H9 (cell line): ENCODE results near the gene RAB1A. TPM values are rescaled to one million over a fixed set of nuclear protein-coding genes. Genes with fewer than 3 reads are reported as not detected.

Experiments used
- DNase-seq: peaks from one replicate; pipeline ENCODE4 v3.0.0-alpha.2; 2017
- H2AFZ ChIP-seq: one replicate; pipeline ENCODE4 v1.6.1; 2013; ENCODE audit warnings: mild to moderate bottlenecking, low read length, control low read depth, moderate library complexity
- H2AK5ac ChIP-seq: 2 replicates; pipeline ENCODE4 v1.6.1; 2013; ENCODE audit warnings: low read length, control low read depth, mixed read lengths; ENCODE audit not compliant: insufficient read length
- H2BK120ac ChIP-seq: one replicate; pipeline ENCODE4 v1.6.1; 2013; ENCODE audit warnings: low read depth, mild to moderate bottlenecking, low read length, control low read depth, inconsistent platforms; ENCODE audit not compliant: poor library complexity, severe bottlenecking
- H2BK12ac ChIP-seq: 2 replicates; pipeline ENCODE4 v1.6.1; 2013; ENCODE audit warnings: low read length, control low read depth, mixed read lengths, low read depth; ENCODE audit not compliant: insufficient read length
- H2BK15ac ChIP-seq: 2 replicates; pipeline ENCODE4 v1.6.1; 2013; ENCODE audit warnings: low read depth, low read length, control low read depth
- H2BK20ac ChIP-seq: one replicate; pipeline ENCODE4 v1.6.1; 2013; ENCODE audit warnings: low read depth, mild to moderate bottlenecking, low read length, control low read depth, inconsistent platforms; ENCODE audit not compliant: poor library complexity, severe bottlenecking
- H2BK5ac ChIP-seq: 2 replicates; pipeline ENCODE4 v1.6.1; 2013; ENCODE audit warnings: low read length, control low read depth, mixed read lengths; ENCODE audit not compliant: insufficient read length
- H3K14ac ChIP-seq: 2 replicates; pipeline ENCODE4 v1.6.1; 2013; ENCODE audit warnings: low read length, control low read depth; ENCODE audit not compliant: insufficient read depth
- H3K18ac ChIP-seq: 2 replicates; pipeline ENCODE4 v1.6.1; 2013; ENCODE audit warnings: low read depth, mild to moderate bottlenecking, mixed read lengths, low read length, control low read depth; ENCODE audit not compliant: insufficient read length
- H3K23ac ChIP-seq: 2 replicates; pipeline ENCODE4 v1.6.1; 2013; ENCODE audit warnings: low read length, control low read depth, mixed read lengths, low read depth; ENCODE audit not compliant: insufficient read length
- H3K23me2 ChIP-seq: 2 replicates; pipeline ENCODE4 v1.6.1; 2013; ENCODE audit warnings: low read depth, mild to moderate bottlenecking, mixed read lengths, low read length, control low read depth; ENCODE audit not compliant: insufficient read length, poor library complexity, severe bottlenecking
- H3K27ac ChIP-seq: 2 replicates; pipeline ENCODE4 v1.5.1; 2013; ENCODE audit warnings: low read length, control low read depth, mixed read lengths, low read depth; ENCODE audit not compliant: insufficient read length
- H3K27me3 ChIP-seq: 2 replicates; pipeline ENCODE4 v1.6.1; 2013; ENCODE audit warnings: low read length, control low read depth, inconsistent platforms; ENCODE audit not compliant: insufficient read depth
- H3K4ac ChIP-seq: 2 replicates; pipeline ENCODE4 v1.6.1; 2013; ENCODE audit warnings: low read depth, mild to moderate bottlenecking, control low read depth, inconsistent platforms, low read length, moderate library complexity
- H3K4me1 ChIP-seq: 2 replicates; pipeline ENCODE4 v1.6.1; 2013; ENCODE audit warnings: low read length, control low read depth, inconsistent platforms; ENCODE audit not compliant: insufficient read depth
- H3K4me2 ChIP-seq: 2 replicates; pipeline ENCODE4 v1.6.1; 2013; ENCODE audit warnings: low read length, control low read depth, mixed read lengths; ENCODE audit not compliant: insufficient read length, insufficient read depth
- H3K56ac ChIP-seq: 2 replicates; pipeline ENCODE4 v1.6.1; 2013; ENCODE audit warnings: low read depth, mild to moderate bottlenecking, mixed read lengths, low read length, control low read depth; ENCODE audit not compliant: insufficient read length
- H3K79me1 ChIP-seq: 2 replicates; pipeline ENCODE4 v1.6.1; 2013; ENCODE audit warnings: low read depth, mild to moderate bottlenecking, moderate library complexity, low read length, control low read depth, inconsistent platforms; ENCODE audit not compliant: insufficient read depth, poor library complexity, severe bottlenecking
- H3K79me2 ChIP-seq: 2 replicates; pipeline ENCODE4 v1.6.1; 2013; ENCODE audit warnings: low read length, control low read depth, inconsistent platforms; ENCODE audit not compliant: insufficient read depth
- H3K9ac ChIP-seq: 2 replicates; pipeline ENCODE4 v1.6.1; 2013; ENCODE audit warnings: low read length, control low read depth, mixed read lengths; ENCODE audit not compliant: insufficient read length; ENCODE audit errors: extremely low read depth
- H3K9me3 ChIP-seq: one replicate; pipeline ENCODE4 v1.6.1; 2013; ENCODE audit warnings: low read depth, low read length, inconsistent platforms; ENCODE audit not compliant: control insufficient read depth
- H3T11ph ChIP-seq: one replicate; pipeline ENCODE4 v1.6.1; 2013; ENCODE audit warnings: mild to moderate bottlenecking, low read length, control low read depth, inconsistent platforms
- H4K20me1 ChIP-seq: one replicate; pipeline ENCODE4 v1.6.1; 2013; ENCODE audit not compliant: control insufficient read depth, insufficient read length, insufficient read depth
- H4K5ac ChIP-seq: 2 replicates; pipeline ENCODE4 v1.6.1; 2013; ENCODE audit warnings: low read depth, mild to moderate bottlenecking, mixed read lengths, low read length, control low read depth; ENCODE audit not compliant: insufficient read length
- H4K8ac ChIP-seq: replicated peaks from 2 replicates; pipeline ENCODE4 v1.6.1; 2013; ENCODE audit warnings: low read length, control low read depth, mixed read lengths, low read depth; ENCODE audit not compliant: insufficient read length
- H4K91ac ChIP-seq: 2 replicates; pipeline ENCODE4 v1.6.1; 2013; ENCODE audit warnings: low read depth, mild to moderate bottlenecking, moderate library complexity, mixed read lengths, low read length, control low read depth; ENCODE audit not compliant: insufficient read length
- H3K27ac Mint-ChIP-seq, 3 experiments: 2 replicates in 2 of 3; 3 replicates in 1 of 3; pipeline ENCODE4 v1.8.0; 2020 to 2021; ENCODE audit warnings: mixed read lengths in 3 of 3, mild to moderate bottlenecking in 1 of 3, moderate library complexity in 1 of 3
- H3K27me3 Mint-ChIP-seq: 2 replicates; pipeline ENCODE4 v1.8.0; 2021; ENCODE audit warnings: low read depth, mild to moderate bottlenecking, moderate library complexity, mixed read lengths
- H3K36me3 Mint-ChIP-seq, 3 experiments: 2 replicates in 2 of 3; 3 replicates in 1 of 3; pipeline ENCODE4 v1.8.0; 2020 to 2021; ENCODE audit warnings: low read depth in 3 of 3, mixed read lengths in 3 of 3; ENCODE audit not compliant: insufficient read depth in 1 of 3
- H3K4me1 Mint-ChIP-seq, 2 experiments: 2 replicates each; pipeline ENCODE4 v1.8.0; 2020; ENCODE audit warnings: mixed read lengths in 2 of 2
- H3K4me3 Mint-ChIP-seq, 2 experiments: 2 replicates in 1 of 2; 3 replicates in 1 of 2; pipeline ENCODE4 v1.8.0; 2020 to 2021; ENCODE audit warnings: mild to moderate bottlenecking in 2 of 2, mixed read lengths in 2 of 2, moderate library complexity in 1 of 2
- H3K9me3 Mint-ChIP-seq, 2 experiments: 2 replicates in 1 of 2; 3 replicates in 1 of 2; pipeline ENCODE4 v1.8.0; 2020; ENCODE audit warnings: mild to moderate bottlenecking in 2 of 2, mixed read lengths in 2 of 2, moderate library complexity in 1 of 2
- total RNA-seq: library from RNA; stranded (reverse); gene quantifications from 2 replicates; pipeline ENCODE4 v1.2.1, GENCODE V29; 2021
- TF ChIP-seq, protein P1 (sequence below): fragments of 200-600 bp; sonication (generic); conservative IDR thresholded peaks from 3 replicates; pipeline ENCODE4 v1.8.0; 2021; ENCODE audit warnings: antibody characterized with exemption, mild to moderate bottlenecking

The RAB1A gene
- total RNA-seq, 1 experiment from 2014 or later, result 112 TPM

GRCh38 chr2:65114921-65115320 is 15.0 kb downstream of the RAB1A start:
- Histone ChIP-seq H2BK20ac (no peak overlapping the region), H3K79me1 (peaks cover 9% of the 10 kb centered on the region), H4K20me1 (no peaks in the 10 kb centered on the region), H3K4me1 (no peaks in the 10 kb centered on the region), H3K14ac (no peak overlapping the region), H4K5ac (no peak overlapping the region), H3K27me3 (no peaks in the 10 kb centered on the region), H3K27ac (no peak overlapping the region), H2BK12ac (no peak overlapping the region), H3K9ac (no peak overlapping the region), H2BK5ac (no peak overlapping the region), H3K4me2 (no peak overlapping the region), H3K79me2 (peaks cover 22% of the 10 kb centered on the region), H3K9me3 (no peaks in the 10 kb centered on the region), H4K8ac (no peak overlapping the region), H2AFZ (no peak overlapping the region), H3K23ac (no peak overlapping the region), H2BK120ac (no peak overlapping the region), H3K4ac (no peak overlapping the region), H3K56ac (no peak overlapping the region), H2BK15ac (no peak overlapping the region), H3T11ph (no peak overlapping the region), H4K91ac (no peak overlapping the region), H3K23me2 (no peaks in the 10 kb centered on the region), H2AK5ac (no peak overlapping the region), H3K18ac (no peak overlapping the region)
- no peaks in the 10 kb centered on the region for H3K9me3 Mint-ChIP-seq
- no peaks in the 10 kb centered on the region for H3K27me3 Mint-ChIP-seq
- TF ChIP-seq, protein P1, sequence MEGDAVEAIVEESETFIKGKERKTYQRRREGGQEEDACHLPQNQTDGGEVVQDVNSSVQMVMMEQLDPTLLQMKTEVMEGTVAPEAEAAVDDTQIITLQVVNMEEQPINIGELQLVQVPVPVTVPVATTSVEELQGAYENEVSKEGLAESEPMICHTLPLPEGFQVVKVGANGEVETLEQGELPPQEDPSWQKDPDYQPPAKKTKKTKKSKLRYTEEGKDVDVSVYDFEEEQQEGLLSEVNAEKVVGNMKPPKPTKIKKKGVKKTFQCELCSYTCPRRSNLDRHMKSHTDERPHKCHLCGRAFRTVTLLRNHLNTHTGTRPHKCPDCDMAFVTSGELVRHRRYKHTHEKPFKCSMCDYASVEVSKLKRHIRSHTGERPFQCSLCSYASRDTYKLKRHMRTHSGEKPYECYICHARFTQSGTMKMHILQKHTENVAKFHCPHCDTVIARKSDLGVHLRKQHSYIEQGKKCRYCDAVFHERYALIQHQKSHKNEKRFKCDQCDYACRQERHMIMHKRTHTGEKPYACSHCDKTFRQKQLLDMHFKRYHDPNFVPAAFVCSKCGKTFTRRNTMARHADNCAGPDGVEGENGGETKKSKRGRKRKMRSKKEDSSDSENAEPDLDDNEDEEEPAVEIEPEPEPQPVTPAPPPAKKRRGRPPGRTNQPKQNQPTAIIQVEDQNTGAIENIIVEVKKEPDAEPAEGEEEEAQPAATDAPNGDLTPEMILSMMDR, result no peak
- H3K36me3 Mint-ChIP-seq, result peaks cover 0 to 8% (median 8%) of the 10 kb centered on the region in 3 experiments; a peak in 5 of 7 replicates
- H3K27ac Mint-ChIP-seq, result no peak overlapping the region
- no peak overlapping the region for H3K4me3 Mint-ChIP-seq
- H3K4me1 Mint-ChIP-seq, result peaks cover 2 to 16% of the 10 kb centered on the region in 2 experiments; a peak in 3 of 4 replicates
- no peak for DNase-seq
